ENCODE results near the gene RER1. TPM values are rescaled to one million over a fixed set of nuclear protein-coding genes. Genes with fewer than 3 reads are reported as not detected.

Gene RER1
- total RNA-seq, 1 experiment from 2014 or later = 110 TPM

DNA sequence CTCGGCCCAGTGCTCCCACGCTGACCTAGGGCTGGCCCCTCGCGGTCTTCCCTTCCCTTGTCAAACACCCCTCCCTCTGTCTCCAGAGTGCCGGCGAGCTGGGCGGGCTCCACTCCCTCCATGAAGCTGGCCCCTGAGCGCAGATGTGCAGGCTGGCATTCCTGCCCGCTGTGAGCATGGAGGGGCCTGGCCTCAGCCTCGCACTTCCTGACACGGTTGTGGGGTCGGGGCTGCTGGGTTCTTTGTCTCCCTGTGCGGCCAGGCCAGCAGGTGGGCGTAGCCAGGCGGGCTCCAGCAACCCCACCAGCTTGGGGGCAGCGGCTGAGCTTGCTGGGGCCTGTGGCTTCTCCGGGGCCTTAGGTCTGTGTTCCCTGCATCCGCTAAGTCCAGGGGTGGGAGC, 34.9 kb downstream of the RER1 start:
- Histone ChIP-seq H3K9ac (ENCODE audit: extremely low read depth, insufficient read length, low read length) (no peak overlapping the region), H3K4ac (ENCODE audit: low read depth, low read length) (no peak overlapping the region), H4K8ac (replicated peaks; ENCODE audit: insufficient read length, low read depth, low read length) (no peak overlapping the region), H2BK5ac (ENCODE audit: insufficient read length, low read length) (no peak overlapping the region), H3K4me2 (ENCODE audit: insufficient read depth, insufficient read length, low read length) (no peak overlapping the region), H3K14ac (ENCODE audit: insufficient read depth, low read length) (no peak overlapping the region), H2AK5ac (ENCODE audit: insufficient read length, low read length) (no peak overlapping the region), H3K23me2 (ENCODE audit: insufficient read length, low read depth, low read length, poor library complexity, severe bottlenecking) (no peaks in the 10 kb centered on the region), H3K79me1 (ENCODE audit: insufficient read depth, low read depth, low read length, poor library complexity, severe bottlenecking) (no peaks in the 10 kb centered on the region), H3K27ac (ENCODE audit: insufficient read length, low read depth, low read length) (no peak overlapping the region), H3K23ac (ENCODE audit: insufficient read length, low read depth, low read length) (no peak overlapping the region), H2BK20ac (ENCODE audit: low read depth, low read length, poor library complexity, severe bottlenecking) (no peak overlapping the region), H4K91ac (ENCODE audit: insufficient read length, low read depth, low read length) (no peak overlapping the region), H3K79me2 (ENCODE audit: insufficient read depth, low read length) (no peaks in the 10 kb centered on the region), H3K27me3 (ENCODE audit: insufficient read depth, low read length) (no peaks in the 10 kb centered on the region), H2BK120ac (ENCODE audit: low read depth, low read length, poor library complexity, severe bottlenecking) (no peak overlapping the region), H4K5ac (ENCODE audit: insufficient read length, low read depth, low read length) (no peak overlapping the region), H4K20me1 (ENCODE audit: control insufficient read depth, insufficient read depth, insufficient read length) (no peaks in the 10 kb centered on the region), H2AFZ (ENCODE audit: low read length) (no peak overlapping the region), H3K9me3 (ENCODE audit: control insufficient read depth, low read depth, low read length) (no peaks in the 10 kb centered on the region), H2BK12ac (ENCODE audit: insufficient read length, low read depth, low read length) (no peak overlapping the region), H3K56ac (ENCODE audit: insufficient read length, low read depth, low read length) (no peak overlapping the region), H2BK15ac (ENCODE audit: low read depth, low read length) (no peak overlapping the region), H3K18ac (ENCODE audit: insufficient read length, low read depth, low read length) (no peak overlapping the region), H3T11ph (ENCODE audit: low read length) (no peak overlapping the region), H3K4me1 (ENCODE audit: insufficient read depth, low read length) (no peaks in the 10 kb centered on the region)
- H3K27me3 Mint-ChIP-seq (ENCODE audit: low read depth) = peaks cover 42% of the 10 kb centered on the region
- TF ChIP-seq, protein P1, sequence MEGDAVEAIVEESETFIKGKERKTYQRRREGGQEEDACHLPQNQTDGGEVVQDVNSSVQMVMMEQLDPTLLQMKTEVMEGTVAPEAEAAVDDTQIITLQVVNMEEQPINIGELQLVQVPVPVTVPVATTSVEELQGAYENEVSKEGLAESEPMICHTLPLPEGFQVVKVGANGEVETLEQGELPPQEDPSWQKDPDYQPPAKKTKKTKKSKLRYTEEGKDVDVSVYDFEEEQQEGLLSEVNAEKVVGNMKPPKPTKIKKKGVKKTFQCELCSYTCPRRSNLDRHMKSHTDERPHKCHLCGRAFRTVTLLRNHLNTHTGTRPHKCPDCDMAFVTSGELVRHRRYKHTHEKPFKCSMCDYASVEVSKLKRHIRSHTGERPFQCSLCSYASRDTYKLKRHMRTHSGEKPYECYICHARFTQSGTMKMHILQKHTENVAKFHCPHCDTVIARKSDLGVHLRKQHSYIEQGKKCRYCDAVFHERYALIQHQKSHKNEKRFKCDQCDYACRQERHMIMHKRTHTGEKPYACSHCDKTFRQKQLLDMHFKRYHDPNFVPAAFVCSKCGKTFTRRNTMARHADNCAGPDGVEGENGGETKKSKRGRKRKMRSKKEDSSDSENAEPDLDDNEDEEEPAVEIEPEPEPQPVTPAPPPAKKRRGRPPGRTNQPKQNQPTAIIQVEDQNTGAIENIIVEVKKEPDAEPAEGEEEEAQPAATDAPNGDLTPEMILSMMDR (conservative IDR thresholded peaks at IDR 0.05) = no peak
- peaks cover 21 to 28% of the 10 kb centered on the region in 2 experiments for H3K9me3 Mint-ChIP-seq
- H3K4me1 Mint-ChIP-seq = 0 out of 4 replicates have a peak, but pooled peaks cover 0 to under 1% of the 10 kb centered on the region in 2 experiments
- whole genome bisulfite sequencing (ENCODE audit: extremely low coverage, insufficient read length, low lambda C conversion rate) = no CpG with 5 or more reads among the region's 18 CpGs
- H3K36me3 Mint-ChIP-seq (ENCODE audit: insufficient read depth in 1 of 3, low read depth in 3 of 3) = no peaks in the 10 kb centered on the region; a peak in 1 of 7 replicates
- no peak for DNase-seq
- H3K27ac Mint-ChIP-seq = no peak overlapping the region
- H3K4me3 Mint-ChIP-seq = no peak overlapping the region
